B cell (primary cell): ENCODE data around the gene TDRD12. TPM values are rescaled to one million over a fixed set of nuclear protein-coding genes. Genes with fewer than 3 reads are reported as not detected.

Experiments used
- ATAC-seq: fragments of 200-7000 bp; cut with Tn5 transposase; one replicate; pipeline ENCODE4 v1.10.0; 2021; ENCODE audit warnings: low read depth, mild to moderate bottlenecking, moderate number of reproducible peaks, moderate library complexity
- CTCF ChIA-PET: fragments of 350-600 bp; sonication (Branson Sonifier 250); formaldehyde crosslinking; loops from one replicate; lab custom pipeline; 2021; ENCODE audit warnings: antibody characterized with exemption, inconsistent platforms; lab: Charles Lee
- POLR2A ChIA-PET: fragments of 350-600 bp; sonication (Branson Sonifier 250); formaldehyde crosslinking; loops from one replicate; lab custom pipeline; 2021; ENCODE audit warnings: antibody characterized with exemption; lab: Charles Lee
- DNase-seq: peaks from one replicate; pipeline ENCODE4 v3.0.0; 2013
- H2AFZ ChIP-seq: 2 replicates; pipeline ENCODE4 v1.6.1; 2012; ENCODE audit warnings: mild to moderate bottlenecking, low read depth, low read length; ENCODE audit not compliant: insufficient read depth, poor library complexity, severe bottlenecking
- H3K27ac ChIP-seq, 2 donors: 1 replicate in 1 of 2; 2 replicates in 1 of 2; pipeline ENCODE4 v1.5.1; 2012 to 2013; ENCODE audit warnings: low read length in 2 of 2, mild to moderate bottlenecking in 2 of 2, moderate library complexity in 1 of 2
- H3K27me3 ChIP-seq, 4 experiments: fragments of 200-600 bp in 1 of 4; sonication (generic) in 1 of 4; replicated peaks in 1 of 4; 1 replicate in 2 of 4; 2 replicates in 2 of 4; pipeline versions ENCODE4 v1.6.1 to v1.7.0; 2013 to 2016; ENCODE audit warnings: low read length in 3 of 4, mild to moderate bottlenecking in 2 of 4, mixed read lengths in 1 of 4, moderate library complexity in 1 of 4; ENCODE audit not compliant: insufficient read depth in 4 of 4, control insufficient read depth in 3 of 4; ENCODE audit errors: control extremely low read depth in 1 of 4
- H3K36me3 ChIP-seq, 2 experiments: replicated peaks in 1 of 2; 1 replicate in 1 of 2; 2 replicates in 1 of 2; pipeline versions ENCODE4 v1.6.1 to v1.7.1; 2013; ENCODE audit warnings: low read length in 1 of 2; ENCODE audit not compliant: insufficient read depth in 2 of 2, control insufficient read depth in 1 of 2; ENCODE audit errors: control extremely low read depth in 1 of 2, extremely low read depth in 1 of 2
- H3K4me1 ChIP-seq, 2 donors: fragments of 200-600 bp in 1 of 2; sonication (generic) in 1 of 2; 1 replicate in 1 of 2; 2 replicates in 1 of 2; pipeline versions ENCODE4 v1.5.1 to v1.6.1; 2013 to 2017; ENCODE audit warnings: low read length in 2 of 2; ENCODE audit not compliant: control insufficient read depth in 2 of 2, insufficient read depth in 2 of 2
- H3K4me2 ChIP-seq: replicated peaks from 2 replicates; pipeline ENCODE3; 2012; ENCODE audit warnings: mild to moderate bottlenecking, low read depth, low read length; ENCODE audit not compliant: poor library complexity, severe bottlenecking
- H3K4me3 ChIP-seq, 5 experiments: fragments of 200-600 bp in 1 of 5; sonication (generic) in 1 of 5; 1 replicate in 3 of 5; 2 replicates in 2 of 5; pipeline versions ENCODE4 v1.5.1 to v1.7.0; 2011 to 2016; ENCODE audit warnings: low read length in 4 of 5, mild to moderate bottlenecking in 4 of 5, low read depth in 2 of 5, control low read depth in 1 of 5, moderate library complexity in 1 of 5; ENCODE audit not compliant: insufficient read depth in 1 of 5; ENCODE audit errors: control extremely low read depth in 1 of 5, extremely low read depth in 1 of 5
- H3K79me2 ChIP-seq: fragments of 200-600 bp; sonication (generic); one replicate; pipeline ENCODE4 v1.6.0; 2016; ENCODE audit warnings: low read length; ENCODE audit not compliant: control insufficient read depth, insufficient read depth
- H3K9ac ChIP-seq: fragments of 200-600 bp; sonication (generic); 2 replicates; pipeline ENCODE4 v1.6.1; 2017; ENCODE audit warnings: mild to moderate bottlenecking, low read length, moderate library complexity
- H3K9me3 ChIP-seq, 3 donors: one replicate each; pipeline versions ENCODE4 v1.6.1 to v1.7.1; 2013; ENCODE audit warnings: low read length in 2 of 3; ENCODE audit not compliant: control insufficient read depth in 2 of 3, insufficient read depth in 1 of 3; ENCODE audit errors: control extremely low read depth in 1 of 3
- H4K20me1 ChIP-seq: 2 replicates; pipeline ENCODE4 v1.6.0; 2012; ENCODE audit warnings: mild to moderate bottlenecking, low read length; ENCODE audit not compliant: insufficient read depth, control insufficient read depth, poor library complexity, severe bottlenecking
- H3K27ac Mint-ChIP-seq: one replicate; pipeline ENCODE4 v1.8.0; 2021; ENCODE audit warnings: mixed read lengths
- H3K27me3 Mint-ChIP-seq: one replicate; pipeline ENCODE4 v1.8.0; 2021; ENCODE audit warnings: mixed read lengths
- H3K4me1 Mint-ChIP-seq: one replicate; pipeline ENCODE4 v1.8.0; 2021; ENCODE audit warnings: mixed read lengths
- H3K4me3 Mint-ChIP-seq: one replicate; pipeline ENCODE4 v1.8.0; 2021; ENCODE audit warnings: mixed read lengths
- H3K9me3 Mint-ChIP-seq: one replicate; pipeline ENCODE4 v1.8.0; 2022; ENCODE audit warnings: mixed read lengths; ENCODE audit not compliant: insufficient read depth
- CTCF ChIP-seq: fragments of 200-600 bp; IDR thresholded peaks from one replicate; pipeline ENCODE4 v1.8.0; 2022; ENCODE audit warnings: antibody characterized with exemption, mild to moderate bottlenecking
- WGBS: methylation state at CpG from one replicate; pipeline ENCODE4 v1.1.5; 2013; ENCODE audit warnings: missing lambda C conversion rate; ENCODE audit not compliant: insufficient coverage; 5-methylcytosine and 5-hydroxymethylcytosine counted together
- intact Hi-C: fragments of 100-400 bp; cut with micrococcal nuclease; formaldehyde crosslinking; loops from one replicate; pipeline ENCODE4 v1.10.0; 2022
- polyA plus RNA-seq: library from polyadenylated mRNA; depleted of rRNA; stranded (reverse); fragments of >200 nt; gene quantifications from 2 replicates; pipeline ENCODE4 v1.2.3, GENCODE V29; 2012
- total RNA-seq, 2 donors: library from RNA; stranded (reverse); fragments of 120-200 nt in 1 of 2; gene quantifications; 1 replicate in 1 of 2; 2 replicates in 1 of 2; pipeline versions ENCODE4 v1.2.3 to v1.2.4, GENCODE V29; 2013 to 2022

Gene TDRD12
- total and polyA plus RNA-seq, 2 donors (not counting 1 experiment from before 2014, with no cell fraction given): 0.30 to 1.1 TPM

- Histone ChIP-seq H3K36me3 (no peaks in the 10 kb centered on the region), H3K9ac (no peak overlapping the region), H3K4me2 (no peak overlapping the region), H3K4me1 (no peaks in the 10 kb centered on the region), H2AFZ (no peak overlapping the region), H3K4me3 (no peak overlapping the region), H3K27me3 (no peaks in the 10 kb centered on the region), H3K9me3 (no peaks in the 10 kb centered on the region), H3K27ac (no peak overlapping the region), H4K20me1 (no peaks in the 10 kb centered on the region), H3K79me2 (no peaks in the 10 kb centered on the region)
- WGBS: 80% methylated on average over 1 of the region's 4 CpGs
- no peaks in the 10 kb centered on the region for H3K4me1 Mint-ChIP-seq
- TF ChIP-seq CTCF: no peak
- CTCF ChIA-PET: no interaction called here
- H3K27ac Mint-ChIP-seq: no peak overlapping the region
- DNase-seq (no peak), ATAC-seq (no peak)
- H3K27me3 Mint-ChIP-seq: peaks cover 2% of the 10 kb centered on the region
- POLR2A ChIA-PET: no interaction called here
- intact Hi-C loops: no loop called here
- H3K9me3 Mint-ChIP-seq: no peaks in the 10 kb centered on the region
- no peak overlapping the region for H3K4me3 Mint-ChIP-seq
These were observed 16.4 kb downstream of the TDRD12 start for GRCh38 chr19:32735936-32736335.

- no peaks in the 10 kb centered on the region for H3K4me1 ChIP-seq
- ChIA-PET CTCF (no interaction called here), POLR2A (no interaction called here)
- no peaks in the 10 kb centered on the region for H3K4me1 Mint-ChIP-seq
- H3K9ac ChIP-seq: no peak overlapping the region
- H2AFZ ChIP-seq: no peak overlapping the region
- ATAC-seq (no peak), DNase-seq (no peak)
- no peaks in the 10 kb centered on the region for H3K79me2 ChIP-seq
- H3K36me3 ChIP-seq: no peaks in the 10 kb centered on the region
- no peak overlapping the region for H3K4me2 ChIP-seq
- no peaks in the 10 kb centered on the region for H4K20me1 ChIP-seq
- H3K27me3 ChIP-seq: peaks cover 0 to 3% (median 0%) of the 10 kb centered on the region in 4 experiments
- H3K4me3 Mint-ChIP-seq: no peak overlapping the region
- no peak overlapping the region for H3K4me3 ChIP-seq
- TF ChIP-seq CTCF: no peak
- no peaks in the 10 kb centered on the region for H3K27me3 Mint-ChIP-seq
- H3K9me3 Mint-ChIP-seq: no peaks in the 10 kb centered on the region
- no peak overlapping the region for H3K27ac ChIP-seq
- intact Hi-C loops: no loop called here
- H3K9me3 ChIP-seq: peaks cover 0 to 3% (median 0%) of the 10 kb centered on the region in 3 donors
- WGBS: 93% methylated on average over 2 of the region's 9 CpGs
- no peak overlapping the region for H3K27ac Mint-ChIP-seq
These were observed 23.5 kb downstream of the TDRD12 start for GRCh38 chr19:32743021-32743420.
